ENCODE results near the gene NUF2.

Gene NUF2

DNA sequence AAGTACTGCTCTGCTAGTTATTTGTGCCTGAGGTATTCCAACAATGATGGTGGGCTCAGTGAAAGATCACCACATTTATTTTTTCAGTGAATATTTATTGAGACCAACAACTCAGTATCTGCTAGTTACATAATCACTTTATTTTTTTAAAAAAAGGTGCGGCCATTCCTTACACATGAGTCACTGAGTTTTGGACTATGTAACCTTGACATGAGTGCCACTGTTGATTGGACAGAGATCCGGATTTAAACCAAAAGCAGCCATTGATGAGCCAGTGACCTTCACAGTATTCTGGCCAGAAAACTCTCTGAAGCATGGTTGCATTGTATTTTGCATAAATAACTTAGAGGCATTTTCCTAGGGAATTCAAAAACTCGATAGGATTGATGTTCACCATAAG lies 79.5 kb downstream of the NUF2 start:
- H3K9me3 ChIP-seq (ENCODE audit: control insufficient read depth, insufficient read depth, low read depth, low read length) = no peaks in the 10 kb centered on the region
- H3K9ac ChIP-seq (ENCODE audit: low read length) = no peak overlapping the region
- peaks cover 24% of the 10 kb centered on the region for H3K4me1 ChIP-seq (ENCODE audit: control insufficient read depth, insufficient read depth, low read length)
- no peaks in the 10 kb centered on the region for H3K36me3 ChIP-seq (ENCODE audit: control insufficient read depth, insufficient read depth, low read length)
- no peaks in the 10 kb centered on the region for H3K27me3 ChIP-seq (ENCODE audit: control insufficient read depth, insufficient read depth, low read length)
- no peak overlapping the region for H3K27ac ChIP-seq (ENCODE audit: low read depth, low read length)
- H3K4me3 ChIP-seq (ENCODE audit: low read depth, low read length) = no peak overlapping the region
